K562 (cell line): ENCODE results near the gene H3-3A. TPM values are rescaled to one million over a fixed set of nuclear protein-coding genes. Genes with fewer than 3 reads are reported as not detected.

Experiments
- ARID4B ChIP-seq: sonication (generic); formaldehyde crosslinking; IDR thresholded peaks from 2 replicates; pipeline ENCODE4 v1.8.0; 2022; ENCODE audit warnings: mild to moderate bottlenecking, missing genetic modification reagents
- ATF2 ChIP-seq: sonication (generic); formaldehyde crosslinking; IDR thresholded peaks from 2 replicates; pipeline ENCODE4 v1.8.1; 2022; ENCODE audit warnings: missing genetic modification reagents
- BCOR ChIP-seq: fragments of 450-650 bp; IDR thresholded peaks from 2 replicates; pipeline ENCODE4 v1.6.1; 2016
- CHCHD3 ChIP-seq: fragments of 250-450 bp; sonication (Bioruptor Pico); IDR thresholded peaks from 2 replicates; pipeline ENCODE4 v2.1.2; 2022; ENCODE audit warnings: mild to moderate bottlenecking
- CREB3 ChIP-seq: fragments of 450-650 bp; conservative IDR thresholded peaks from 2 replicates; pipeline ENCODE4 v1.6.1; 2016; ENCODE audit warnings: missing genetic modification characterization, low read depth, mild to moderate bottlenecking, missing compliant biosample characterization, moderate library complexity
- CXXC5 ChIP-seq: fragments of 250-450 bp; sonication (Bioruptor Pico); IDR thresholded peaks from 2 replicates; pipeline ENCODE4 v1.8.0; 2022; ENCODE audit warnings: inconsistent platforms, mild to moderate bottlenecking, moderate library complexity
- HNRNPUL1 ChIP-seq: fragments of 200-400 bp; formaldehyde crosslinking; IDR thresholded peaks from 2 replicates; pipeline ENCODE4 v1.6.1; 2017; ENCODE audit warnings: low read length
- KLF10 ChIP-seq: fragments of 250-450 bp; sonication (Bioruptor Pico); IDR thresholded peaks from 2 replicates; pipeline ENCODE4 v1.6.1; 2021; ENCODE audit warnings: matching md5 sums
- LARP7 ChIP-seq: fragments of 450-650 bp; IDR thresholded peaks from 2 replicates; pipeline ENCODE4 v1.6.1; 2016
- MAFG ChIP-seq: fragments of 450-650 bp; conservative IDR thresholded peaks from 2 replicates; pipeline ENCODE4 v1.6.1; 2016; ENCODE audit warnings: missing genetic modification characterization, missing compliant biosample characterization
- MBD2 ChIP-seq: sonication (generic); IDR thresholded peaks from 2 replicates; pipeline ENCODE4 v1.6.1; 2016; ENCODE audit warnings: low read depth, borderline replicate concordance
- MED1 ChIP-seq: sonication (generic); formaldehyde crosslinking; IDR thresholded peaks from 2 replicates; pipeline ENCODE4 v1.8.1; 2023; ENCODE audit warnings: missing genetic modification reagents, borderline replicate concordance
- MXD1 ChIP-seq: fragments of 250-450 bp; sonication (Bioruptor Pico); IDR thresholded peaks from 2 replicates; pipeline ENCODE4 v1.8.0; 2021; ENCODE audit warnings: borderline replicate concordance, mild to moderate bottlenecking, moderate library complexity; ENCODE audit not compliant: poor library complexity, severe bottlenecking
- RBFOX2 ChIP-seq: fragments of 200-400 bp; formaldehyde crosslinking; IDR thresholded peaks from 2 replicates; pipeline ENCODE4 v1.6.1; 2017; ENCODE audit warnings: low read depth, mild to moderate bottlenecking, low read length, moderate library complexity
- SPI1 ChIP-seq: IDR thresholded peaks from 2 replicates; pipeline ENCODE4 v1.6.1; 2011; ENCODE audit warnings: low read depth, low read length, control low read depth, borderline replicate concordance
- TOE1 ChIP-seq, 2 experiments: fragments of 450-650 bp in 1 of 2; sonication (generic) in 1 of 2; formaldehyde crosslinking in 1 of 2; IDR thresholded peaks; 2 replicates each; pipeline versions ENCODE4 v1.7.1 to v1.8.0; 2016 to 2022; ENCODE audit warnings: borderline replicate concordance in 2 of 2, mild to moderate bottlenecking in 2 of 2, antibody characterized with exemption in 1 of 2, inconsistent platforms in 1 of 2, low read depth in 1 of 2, missing genetic modification reagents in 1 of 2, moderate library complexity in 1 of 2
- U2AF2 ChIP-seq: fragments of 200-400 bp; formaldehyde crosslinking; optimal IDR thresholded peaks from 2 replicates; pipeline ENCODE3; 2017; ENCODE audit warnings: low read depth, mild to moderate bottlenecking, low read length
- ZBTB17 ChIP-seq: fragments of 450-650 bp; formaldehyde crosslinking; IDR thresholded peaks from 2 replicates; pipeline ENCODE4 v1.4.0; 2020; ENCODE audit warnings: mild to moderate bottlenecking
- ZKSCAN3 ChIP-seq: fragments of 250-450 bp; sonication (Bioruptor Pico); IDR thresholded peaks from 2 replicates; pipeline ENCODE4 v1.4.0; 2020
- ZNF263 ChIP-seq: sonication (generic); formaldehyde crosslinking; IDR thresholded peaks from 2 replicates; pipeline ENCODE4 v1.8.0; 2022; ENCODE audit warnings: mild to moderate bottlenecking, missing genetic modification reagents, borderline replicate concordance
- ZNF780A ChIP-seq: fragments of 250-450 bp; sonication (Bioruptor Pico); IDR thresholded peaks from 2 replicates; pipeline ENCODE4 v1.5.0; 2021; ENCODE audit warnings: mild to moderate bottlenecking
- polyA plus RNA-seq, 8 experiments: library from polyadenylated mRNA; depleted of rRNA in 4 of 8; stranded (reverse) in 5 of 8; unstranded in 3 of 8; fragments of >200 nt; fragmentation: Nextera tagmentation in 2 of 8; fragmentation: Illumina TruSeq in 1 of 8; extraction: Ambion mirVana in 2 of 8; extraction: Trizol in 1 of 8; gene quantifications; 2 replicates each; pipeline versions ENCODE4 v1.2.1 to v1.2.3, GENCODE V29; 2011 to 2014; ENCODE audit warnings: inconsistent platforms in 1 of 8, missing spikeins in 1 of 8
- total RNA-seq, 7 experiments: library from RNA; depleted of rRNA in 6 of 7; stranded (reverse); fragments of >200 nt in 6 of 7; fragmentation: Illumina TruSeq in 2 of 7; extraction: Trizol in 2 of 7; gene quantifications; 2 replicates each; pipeline versions ENCODE4 v1.2.1 to v1.2.3, GENCODE V29; 2011 to 2021; ENCODE audit warnings: low replicate concordance in 1 of 7

The H3-3A gene
- total and polyA plus RNA-seq, 9 of the 15 experiments (the other 6 are each of a cell fraction or from before 2014, with no cell fraction given) = 426 to 1,083 (median 591) TPM

GRCh38 chr1:226111098-226111882, 48.8 kb downstream of the H3-3A start (continued):
- TF ChIP-seq MAFG (peak; percentile 50; the same call in 1 of the 2 replicates), RBFOX2 (no peak), MED1 (CRISPR knock-in tag) (no peak), CXXC5 (CRISPR knock-in tag) (peak; percentile 82), HNRNPUL1 (no peak), ZNF780A (no peak), MXD1 (no peak), ZBTB17 (CRISPR knock-in tag) (no peak), TOE1 (IDR thresholded peaks at IDR 0.05; ENCODE audit: borderline replicate concordance) (0 out of 2 replicates have a peak, but pooled peaks have one; percentile 51), TOE1 (CRISPR knock-in tag; IDR thresholded peaks at IDR 0.05; ENCODE audit: borderline replicate concordance, low read depth) (no peak), ARID4B (CRISPR knock-in tag) (no peak), ZKSCAN3 (CRISPR knock-in tag) (no peak), ATF2 (CRISPR knock-in tag) (no peak), MBD2 (peak; percentile 79), KLF10 (CRISPR knock-in tag) (no peak), LARP7 (no peak), U2AF2 (no peak), SPI1 (no peak), ZNF263 (no peak), CHCHD3 (CRISPR knock-in tag) (no peak), CREB3 (tag) (no peak), BCOR (peak; percentile 93)
